Lung (tissue), 12 donors: ENCODE results near the gene CAMK1D. TPM values are rescaled to one million over a fixed set of nuclear protein-coding genes. Genes with fewer than 3 reads are reported as not detected.

ENCODE experiments used
- ATAC-seq: fragments of 200-7000 bp; cut with Tn5 transposase; one replicate; pipeline ENCODE4 v1.9.1; 2020; ENCODE audit warnings: moderate number of reproducible peaks; ENCODE audit not compliant: insufficient read depth, low FRiP score
- DNase-seq, 3 donors: peaks; one replicate each; pipeline ENCODE4 v3.0.0-alpha.2; 2013 to 2017
- H3K27ac ChIP-seq, 2 donors: one replicate each; pipeline ENCODE4 v1.5.1; 2013; ENCODE audit warnings: mild to moderate bottlenecking in 2 of 2, moderate library complexity in 2 of 2, control low read depth in 1 of 2, inconsistent platforms in 1 of 2, low read depth in 1 of 2, low read length in 1 of 2
- H3K27me3 ChIP-seq, 3 donors: one replicate each; pipeline ENCODE4 v1.5.1; 2013; ENCODE audit warnings: low read length in 2 of 3; ENCODE audit not compliant: control insufficient read depth in 3 of 3, insufficient read depth in 3 of 3
- H3K36me3 ChIP-seq, 4 donors: one replicate each; pipeline ENCODE4 v1.5.1; 2013; ENCODE audit warnings: low read length in 4 of 4, mild to moderate bottlenecking in 1 of 4, moderate library complexity in 1 of 4; ENCODE audit not compliant: control insufficient read depth in 4 of 4, insufficient read depth in 4 of 4
- H3K4me1 ChIP-seq, 5 donors: one replicate each; pipeline ENCODE4 v1.5.1; 2013; ENCODE audit warnings: low read length in 5 of 5, mild to moderate bottlenecking in 2 of 5, moderate library complexity in 1 of 5; ENCODE audit not compliant: control insufficient read depth in 5 of 5, insufficient read depth in 5 of 5
- H3K4me3 ChIP-seq: one replicate; pipeline ENCODE4 v1.5.1; 2013; ENCODE audit warnings: mild to moderate bottlenecking, control low read depth, moderate library complexity
- H3K9ac ChIP-seq, 2 donors: one replicate each; pipeline ENCODE4 v1.5.1; 2013; ENCODE audit warnings: low read length in 2 of 2, control low read depth in 1 of 2; ENCODE audit not compliant: insufficient read depth in 1 of 2
- H3K9me3 ChIP-seq, 4 donors: one replicate each; pipeline ENCODE4 v1.5.1; 2013; ENCODE audit warnings: low read length in 3 of 4, mild to moderate bottlenecking in 1 of 4, moderate library complexity in 1 of 4; ENCODE audit not compliant: control insufficient read depth in 4 of 4, insufficient read depth in 3 of 4
- WGBS, 2 donors: extraction: QIAGEN DNeasy Blood & Tissue Kit; methylation state at CpG; one replicate each; pipeline ENCODE4 v1.1.7; 2013; 5-methylcytosine and 5-hydroxymethylcytosine counted together
- polyA plus RNA-seq, 2 donors: library from polyadenylated mRNA; stranded (reverse); fragments of 200-250 nt; gene quantifications; one replicate each; pipeline ENCODE4 v1.2.1, GENCODE V29; 2013
- total RNA-seq, 2 donors: library from RNA; depleted of rRNA in 1 of 2; stranded (reverse); fragments of >200 nt in 1 of 2; gene quantifications; one replicate each; pipeline ENCODE4 v1.2.1, GENCODE V29; 2014 to 2021
- TF ChIP-seq, protein P1 (sequence below): IDR thresholded peaks from 2 replicates; pipeline ENCODE4 v1.5.1; 2012; ENCODE audit warnings: mild to moderate bottlenecking; ENCODE audit errors: control extremely low read depth, extremely low read depth
- donor health status: control.
- donor health status: control.
- donor health status: Bipolar disorder and iron deficiency.
- donor health status: healthy.
- donor health status: DM: yes; HTN: yes; CAD: no.

The CAMK1D gene
- total and polyA plus RNA-seq, 4 donors: 3.2 to 37.4 (median 7.0) TPM

DNA sequence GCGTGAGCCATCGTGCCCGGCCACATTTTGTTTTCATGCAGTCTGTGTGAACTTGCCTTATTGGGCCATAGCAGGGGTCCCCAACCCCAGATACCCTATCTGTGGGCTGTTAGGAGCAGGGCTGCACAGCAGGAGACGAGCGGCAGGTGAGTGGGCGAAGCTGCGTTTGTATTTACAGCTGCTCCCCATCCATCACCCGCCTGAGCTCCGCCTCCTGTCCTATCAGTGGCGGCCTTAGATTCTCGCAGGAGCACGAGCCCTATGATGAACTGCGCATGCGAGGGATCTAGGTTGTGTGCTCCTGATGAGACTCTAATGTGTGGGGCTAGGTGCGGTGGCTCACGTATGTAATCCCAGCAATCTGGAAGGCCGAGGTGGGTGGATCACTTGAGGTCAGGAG, 293.9 kb downstream of the CAMK1D start:
- 90 to 93% methylated on average over 17 of the region's 17 CpGs for WGBS, 2 donors
- H3K4me1 ChIP-seq: peaks cover 0 to 2% (median 0%) of the 10 kb centered on the region in 5 donors
- no peak overlapping the region for H3K9ac ChIP-seq
- no peak overlapping the region for H3K4me3 ChIP-seq
- DNase-seq (no peak), ATAC-seq (no peak)
- TF ChIP-seq, protein P1, sequence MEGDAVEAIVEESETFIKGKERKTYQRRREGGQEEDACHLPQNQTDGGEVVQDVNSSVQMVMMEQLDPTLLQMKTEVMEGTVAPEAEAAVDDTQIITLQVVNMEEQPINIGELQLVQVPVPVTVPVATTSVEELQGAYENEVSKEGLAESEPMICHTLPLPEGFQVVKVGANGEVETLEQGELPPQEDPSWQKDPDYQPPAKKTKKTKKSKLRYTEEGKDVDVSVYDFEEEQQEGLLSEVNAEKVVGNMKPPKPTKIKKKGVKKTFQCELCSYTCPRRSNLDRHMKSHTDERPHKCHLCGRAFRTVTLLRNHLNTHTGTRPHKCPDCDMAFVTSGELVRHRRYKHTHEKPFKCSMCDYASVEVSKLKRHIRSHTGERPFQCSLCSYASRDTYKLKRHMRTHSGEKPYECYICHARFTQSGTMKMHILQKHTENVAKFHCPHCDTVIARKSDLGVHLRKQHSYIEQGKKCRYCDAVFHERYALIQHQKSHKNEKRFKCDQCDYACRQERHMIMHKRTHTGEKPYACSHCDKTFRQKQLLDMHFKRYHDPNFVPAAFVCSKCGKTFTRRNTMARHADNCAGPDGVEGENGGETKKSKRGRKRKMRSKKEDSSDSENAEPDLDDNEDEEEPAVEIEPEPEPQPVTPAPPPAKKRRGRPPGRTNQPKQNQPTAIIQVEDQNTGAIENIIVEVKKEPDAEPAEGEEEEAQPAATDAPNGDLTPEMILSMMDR: no peak
- H3K27ac ChIP-seq: no peak overlapping the region
- no peaks in the 10 kb centered on the region for H3K36me3 ChIP-seq
- no peaks in the 10 kb centered on the region for H3K9me3 ChIP-seq
- H3K27me3 ChIP-seq: peaks cover 0 to 46% (median 3%) of the 10 kb centered on the region in 3 donors

DNA sequence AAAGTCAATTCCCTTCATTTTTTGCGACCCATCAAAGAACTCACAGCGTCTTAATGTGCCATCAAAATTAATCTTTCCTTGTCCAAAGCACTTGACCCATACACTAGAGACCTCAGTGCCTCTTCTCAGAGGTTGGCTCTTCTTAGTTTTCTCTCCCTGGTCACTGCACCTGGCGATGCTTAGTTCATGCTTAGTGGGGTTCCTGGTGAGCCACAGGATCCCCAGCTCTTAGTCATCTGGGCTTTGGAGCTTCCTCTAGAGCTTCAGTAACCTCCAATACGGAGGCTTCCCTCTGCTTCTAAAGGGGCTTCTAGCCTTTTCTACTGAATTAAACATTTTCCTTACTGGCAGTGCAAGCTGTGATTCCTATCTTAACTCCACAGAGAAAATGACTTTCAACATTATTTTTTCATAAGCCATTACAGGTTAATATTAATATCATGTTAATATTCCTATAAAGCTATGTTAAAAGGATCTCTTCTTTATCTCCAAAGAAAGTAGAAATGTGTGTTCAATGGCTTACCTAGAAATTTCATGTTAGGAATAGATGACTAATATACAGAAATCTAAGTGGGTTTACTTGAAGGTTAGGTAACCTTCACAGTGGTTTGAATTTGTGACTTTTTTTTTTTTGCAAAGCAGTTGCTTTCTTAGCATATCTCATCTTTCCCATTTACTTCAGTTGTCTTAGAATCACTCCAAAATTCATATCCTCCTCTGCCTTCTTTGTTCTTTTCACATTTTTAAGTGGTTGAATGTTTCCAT, 295.2 kb downstream of the CAMK1D start:
- Histone ChIP-seq H3K27me3 (peaks cover 0 to 47% (median 3%) of the 10 kb centered on the region in 3 donors), H3K36me3 (no peaks in the 10 kb centered on the region), H3K9me3 (no peaks in the 10 kb centered on the region), H3K27ac (no peak overlapping the region), H3K4me3 (no peak overlapping the region), H3K4me1 (peaks cover 0 to 4% (median 0%) of the 10 kb centered on the region in 5 donors), H3K9ac (no peak overlapping the region)
- DNase-seq: no peak
- whole genome bisulfite sequencing, 2 donors: 83% methylated on average over 4 of the region's 4 CpGs
- TF ChIP-seq, protein P1: no peak
- ATAC-seq: no peak

DNA sequence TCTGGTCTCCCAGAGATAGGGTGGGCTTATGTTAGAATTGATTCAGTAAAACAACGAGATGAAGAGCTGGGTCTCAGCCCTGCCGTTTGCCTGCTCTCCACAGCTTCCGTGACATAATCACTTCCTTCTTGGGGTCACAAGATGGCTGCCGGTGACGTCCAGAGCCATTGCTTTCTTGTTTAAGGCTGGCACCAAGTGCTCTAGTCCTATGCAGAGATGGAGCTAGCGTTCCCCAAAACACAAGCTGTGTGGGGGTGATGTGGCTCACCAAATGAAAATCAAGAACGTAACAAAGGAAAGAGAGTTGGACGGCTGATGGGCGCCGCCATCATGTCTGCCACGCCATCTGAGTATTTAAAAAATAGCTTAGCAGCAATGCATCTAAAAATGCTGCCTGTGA, 296.1 kb downstream of the CAMK1D start:
- WGBS, 2 donors: 88 to 89% methylated on average over 11 of the region's 11 CpGs
- ATAC-seq (no peak), DNase-seq (no peak)
- TF ChIP-seq, protein P1: no peak
- Histone ChIP-seq H3K9ac (no peak overlapping the region), H3K4me3 (no peak overlapping the region), H3K4me1 (peaks cover 0 to 4% (median 0%) of the 10 kb centered on the region in 5 donors), H3K36me3 (no peaks in the 10 kb centered on the region), H3K27ac (no peak overlapping the region), H3K27me3 (peaks cover 0 to 49% (median 3%) of the 10 kb centered on the region in 3 donors), H3K9me3 (peaks cover 0 to 2% (median 0%) of the 10 kb centered on the region in 4 donors)
